Activated CD8-positive, alpha-beta memory T cell treated with anti-CD3 and anti-CD28 coated beads for 24 hours (primary cell): ENCODE measurements around the gene XRCC6.
A peak's percentile ranks its signal among the peaks of the same experiment; 100 is the strongest.
"Not testable (repeated sequence)": the region's sequence is repeated elsewhere in the genome, so short reads cannot be mapped to it uniquely, and the experiment has no call there.

Experiments used
- DNase-seq: peaks from one replicate; pipeline ENCODE4 v3.0.0-alpha.2; 2020

Gene XRCC6

DNA sequence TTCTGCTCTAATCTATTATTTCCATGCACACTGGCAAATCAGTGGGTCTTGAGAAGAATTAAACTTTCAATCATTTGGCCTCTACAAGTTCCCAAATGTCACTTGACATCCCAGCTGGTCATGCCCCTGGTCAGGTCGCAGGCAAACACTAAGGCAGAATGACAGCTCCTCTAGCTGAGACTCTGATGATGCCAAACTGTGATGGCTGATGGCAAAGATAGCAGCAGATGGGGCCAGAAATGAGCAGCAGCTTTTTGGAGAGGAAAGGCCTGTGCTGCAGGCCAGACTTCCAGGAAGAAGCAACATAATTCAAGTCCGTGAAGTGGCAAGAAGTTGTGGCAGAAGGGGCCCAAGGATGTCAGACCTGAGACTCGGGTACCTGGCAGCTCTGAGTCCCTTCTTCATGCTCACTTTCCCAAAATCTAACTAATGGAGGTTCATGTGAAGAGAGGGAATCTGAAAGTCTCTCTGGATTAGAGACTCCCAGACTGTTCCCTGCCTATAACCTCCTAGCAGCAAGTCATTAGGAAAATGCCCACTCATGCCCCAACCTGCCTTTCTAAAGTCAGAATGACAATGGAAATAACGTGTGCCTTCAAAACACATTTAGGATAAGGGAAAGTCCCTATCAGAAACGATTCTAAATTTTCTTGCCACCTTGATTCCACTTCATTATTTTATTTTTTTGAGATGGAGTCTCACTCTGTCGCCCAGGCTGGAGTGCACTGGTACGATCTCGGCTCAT lies 22.0 kb upstream of the XRCC6 start:
- no peak for DNase-seq

DNA sequence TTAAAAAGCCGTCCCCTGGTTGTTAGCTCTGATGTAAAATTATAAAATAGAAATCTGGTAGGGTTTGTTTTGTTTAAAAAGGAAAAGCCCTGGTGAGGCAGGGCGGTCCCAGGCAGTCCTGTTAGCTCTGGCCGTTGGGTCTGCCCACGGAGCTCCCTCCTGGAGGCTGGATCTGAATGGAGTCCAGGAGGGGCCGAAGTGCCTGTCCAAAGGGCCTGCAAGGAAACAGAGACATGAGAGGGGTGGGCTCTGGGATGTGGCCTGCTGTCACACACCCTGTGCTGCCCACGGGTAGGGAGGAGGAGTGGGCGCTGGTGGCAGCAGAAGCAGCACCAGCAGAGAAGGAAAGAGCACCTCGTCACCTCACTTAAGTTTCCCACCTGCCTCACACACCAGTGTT lies 20.1 kb upstream of the XRCC6 start:
- no peak for DNase-seq

DNA sequence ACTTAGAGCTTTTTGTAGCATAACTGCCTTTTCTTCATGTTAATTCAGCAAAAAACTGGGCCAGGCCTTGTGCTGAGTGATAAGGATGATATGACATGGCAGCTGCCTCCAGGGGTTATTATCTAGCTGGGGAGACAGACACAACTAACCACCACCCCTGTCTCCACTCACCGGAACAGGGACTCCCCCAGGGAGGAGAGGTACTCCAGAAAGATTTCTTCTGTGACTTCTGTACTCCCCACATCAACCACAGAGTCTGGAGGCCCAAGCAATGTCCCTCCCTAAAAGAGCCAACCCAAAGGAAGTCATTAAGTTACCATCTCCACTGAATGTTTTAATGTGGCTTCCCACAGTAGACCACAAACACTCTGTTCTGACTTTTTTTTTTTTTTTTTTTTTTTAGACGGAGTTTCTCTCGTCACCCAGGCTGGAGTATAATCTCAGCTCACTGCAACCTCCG lies 17.2 kb upstream of the XRCC6 start:
- peak; percentile 75 for DNase-seq

DNA sequence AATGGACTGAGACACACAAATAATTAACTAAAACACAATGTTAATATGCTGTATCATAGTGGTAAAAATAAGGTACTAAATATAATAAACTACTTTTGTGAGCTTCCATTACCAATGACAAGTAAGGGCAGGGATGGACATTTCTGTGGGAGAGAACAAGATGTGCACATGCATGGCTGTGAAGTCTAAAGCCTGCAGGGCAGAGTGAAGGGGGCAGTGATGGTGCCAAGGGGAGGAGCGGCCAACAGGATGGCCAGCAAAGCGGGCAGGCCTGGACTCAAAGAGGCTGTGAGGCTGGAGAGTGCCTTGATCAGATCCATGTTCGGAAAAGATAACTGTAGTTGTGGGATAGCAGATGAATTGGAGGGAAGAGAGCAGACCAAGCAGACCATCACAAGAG lies 12.7 kb upstream of the XRCC6 start:
- DNase-seq: no peak

DNA sequence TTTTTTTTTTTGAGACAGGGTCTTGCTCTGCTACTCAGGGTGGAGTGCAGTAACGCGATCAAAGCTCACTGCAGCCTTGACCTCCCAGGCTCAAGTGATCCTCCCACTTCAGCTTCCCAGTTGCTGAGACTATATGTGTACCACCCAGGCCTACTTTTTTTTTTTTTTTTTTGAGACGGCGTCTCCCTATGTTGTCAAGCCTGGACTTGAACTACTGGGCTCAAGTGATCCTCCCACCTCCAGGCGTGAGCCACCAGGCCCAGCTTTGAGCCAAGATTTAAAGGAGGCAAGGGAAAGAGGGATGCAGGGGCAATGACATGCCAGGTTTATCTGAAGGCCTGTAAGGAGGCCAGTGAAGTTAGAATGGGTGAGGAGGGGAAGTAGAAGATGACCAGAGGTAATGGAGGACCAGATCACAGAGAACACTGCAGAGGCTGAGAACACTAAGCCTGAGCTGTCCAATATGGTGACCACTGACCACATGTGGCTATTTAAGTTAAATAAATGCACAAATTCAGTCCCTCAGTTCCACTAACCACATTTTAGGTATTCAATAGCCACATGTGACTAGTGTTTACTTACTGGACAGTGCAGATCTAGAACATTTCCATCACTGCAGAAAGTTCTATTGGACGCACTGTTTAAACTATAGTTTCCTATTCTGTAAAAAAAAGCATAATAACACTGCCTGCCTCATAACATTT lies 8.3 kb upstream of the XRCC6 start:
- DNase-seq: no peak

DNA sequence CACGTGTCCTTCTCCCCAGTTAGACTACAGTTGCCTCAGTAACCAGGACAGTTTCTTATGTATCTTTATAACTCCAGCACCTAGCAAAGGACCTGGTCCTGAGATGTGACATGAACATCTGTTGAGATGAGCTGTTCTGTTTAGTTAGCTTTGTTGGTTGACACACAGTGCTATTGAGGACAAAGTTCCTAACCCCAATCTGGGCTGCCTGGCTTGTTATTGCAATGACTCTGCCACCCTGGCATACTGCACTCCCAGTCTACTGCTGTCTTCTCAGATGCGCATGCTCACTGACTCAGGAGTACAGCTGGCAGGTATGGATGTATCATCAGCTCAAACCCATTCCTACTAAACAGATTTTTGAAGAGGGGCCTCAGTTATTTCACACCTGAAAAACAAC lies 7.6 kb upstream of the XRCC6 start:
- DNase-seq: no peak

DNA sequence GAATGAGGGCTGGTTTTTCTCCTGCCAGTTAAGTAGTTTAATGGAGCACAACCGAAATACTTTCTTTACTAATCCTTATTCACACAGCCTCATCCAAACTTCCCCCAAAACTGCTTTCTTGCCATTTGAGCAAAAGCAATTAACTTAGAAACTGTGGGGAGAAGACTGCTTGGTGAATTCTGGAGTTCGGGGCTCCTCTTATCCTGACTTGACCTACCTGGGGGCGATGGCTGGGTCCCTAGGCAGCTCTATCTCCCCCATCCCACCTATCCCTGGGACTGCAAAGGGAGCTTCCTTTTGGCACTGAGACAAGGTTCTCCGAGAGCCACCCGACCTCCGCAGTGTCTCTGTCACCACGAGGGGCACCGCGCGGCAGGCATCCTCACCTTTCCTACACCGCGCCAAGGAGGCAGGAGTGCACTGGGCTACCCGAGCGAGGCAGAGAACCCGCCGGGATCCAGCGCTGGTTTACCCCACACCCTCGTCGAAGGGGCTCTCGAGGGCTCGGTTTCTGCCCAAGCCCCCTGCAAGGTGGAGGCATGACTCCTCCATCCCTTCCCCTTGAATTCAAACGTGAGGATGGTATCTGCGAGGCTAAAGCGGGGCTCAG lies 1.0 kb upstream of the XRCC6 start:
- peak; percentile 80 for DNase-seq

DNA sequence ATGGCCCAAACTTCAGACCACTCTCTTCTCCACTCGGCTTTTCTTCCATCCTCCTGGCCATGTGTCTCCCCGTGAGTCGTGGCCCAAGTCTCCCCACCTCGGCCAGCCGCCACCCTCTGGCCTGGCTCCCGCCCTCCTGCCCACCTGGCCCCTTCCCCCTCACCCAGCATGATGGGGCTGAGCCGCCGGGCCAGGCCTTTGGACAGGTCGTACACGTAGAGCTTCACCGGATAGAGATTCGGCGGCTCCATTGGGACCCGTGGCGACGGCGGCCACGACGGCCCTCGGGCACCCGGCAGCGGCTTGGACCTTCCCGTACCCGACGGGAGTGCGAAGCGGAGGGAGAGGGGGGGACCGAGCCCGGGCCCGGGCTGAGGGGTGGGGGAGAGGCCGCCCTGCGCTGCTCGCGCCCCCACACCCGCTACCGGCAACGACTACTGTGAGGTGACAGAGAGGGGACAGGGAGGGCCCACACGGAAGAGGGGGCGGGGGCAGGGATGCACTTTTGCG lies 451 bp upstream of the XRCC6 start, which contains the start of gene DESI1:
DESI1 (minus strand) TSS at position 455 of the 510 bp plus-strand sequence; CDS start at position 251, 204 bp downstream.
- DNase-seq: no peak

DNA sequence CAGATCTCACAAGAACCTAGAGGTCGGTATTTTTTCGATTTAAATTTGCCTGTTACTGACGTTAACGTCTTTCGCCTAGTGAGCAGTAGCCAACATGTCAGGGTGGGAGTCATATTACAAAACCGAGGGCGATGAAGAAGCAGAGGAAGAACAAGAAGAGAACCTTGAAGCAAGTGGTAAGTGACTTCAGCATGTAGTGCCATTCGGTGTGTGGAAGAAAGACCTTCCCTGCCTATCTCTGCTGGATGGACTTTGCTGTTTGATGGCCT lies 750 bp downstream of the XRCC6 start:
- no peak for DNase-seq

DNA sequence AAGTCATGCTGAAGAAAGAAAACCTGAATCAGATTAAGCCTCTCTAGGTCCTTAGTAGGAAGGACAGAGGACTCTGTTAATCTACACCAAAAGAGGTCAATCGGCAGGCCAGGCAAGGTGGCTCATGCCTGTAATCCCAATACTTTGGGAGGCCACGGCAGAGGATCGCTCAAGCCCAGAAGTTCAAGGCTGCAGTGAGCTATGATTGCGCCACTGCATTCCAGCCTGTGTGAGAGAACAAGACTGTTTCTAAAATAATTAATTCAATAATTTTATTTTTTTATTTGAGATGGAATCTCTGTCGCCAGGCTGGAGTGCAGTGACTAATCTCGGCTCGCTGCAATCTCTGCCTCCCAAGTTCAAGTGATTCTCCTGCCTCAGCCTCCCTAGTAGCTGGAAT lies 4.5 kb downstream of the XRCC6 start:
- no peak for DNase-seq

DNA sequence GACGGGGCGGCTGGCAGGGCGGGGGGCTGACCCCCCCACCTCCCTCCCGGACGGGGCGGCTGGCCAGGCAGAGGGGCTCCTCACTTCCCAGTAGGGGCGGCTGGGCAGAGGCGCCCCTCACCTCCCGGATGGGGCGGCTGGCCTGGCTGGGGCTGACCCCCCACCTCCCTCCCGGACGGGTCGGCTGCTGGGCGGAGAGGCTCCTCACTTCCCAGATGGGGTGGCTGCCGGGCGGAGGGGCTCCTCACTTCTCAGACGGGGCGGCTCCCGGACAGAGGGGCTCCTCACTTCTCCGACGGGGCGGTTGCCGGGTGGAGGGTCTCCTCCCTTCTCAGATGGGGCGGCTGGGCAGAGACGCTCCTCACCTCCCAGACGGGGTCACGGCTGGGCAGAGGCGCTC lies 10.0 kb downstream of the XRCC6 start:
- not testable (repeated sequence) for DNase-seq

DNA sequence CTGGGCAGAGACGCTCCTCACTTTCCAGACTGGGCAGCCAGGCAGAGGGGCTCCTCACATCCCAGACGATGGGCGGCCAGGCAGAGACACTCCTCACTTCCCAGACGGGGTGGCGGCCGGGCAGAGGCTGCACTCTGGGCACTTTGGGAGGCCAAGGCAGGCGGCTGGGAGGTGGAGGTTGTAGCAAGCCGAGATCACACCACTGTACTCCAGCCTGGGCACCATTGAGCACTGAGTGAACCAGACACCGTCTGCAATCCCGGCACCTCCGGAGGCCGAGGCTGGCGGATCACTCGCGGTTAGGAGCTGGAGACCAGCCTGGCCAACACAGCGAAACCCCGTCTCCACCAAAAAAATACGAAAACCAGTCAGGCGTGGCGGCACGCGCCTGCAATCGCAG lies 10.5 kb downstream of the XRCC6 start:
- DNase-seq: not testable (repeated sequence)

DNA sequence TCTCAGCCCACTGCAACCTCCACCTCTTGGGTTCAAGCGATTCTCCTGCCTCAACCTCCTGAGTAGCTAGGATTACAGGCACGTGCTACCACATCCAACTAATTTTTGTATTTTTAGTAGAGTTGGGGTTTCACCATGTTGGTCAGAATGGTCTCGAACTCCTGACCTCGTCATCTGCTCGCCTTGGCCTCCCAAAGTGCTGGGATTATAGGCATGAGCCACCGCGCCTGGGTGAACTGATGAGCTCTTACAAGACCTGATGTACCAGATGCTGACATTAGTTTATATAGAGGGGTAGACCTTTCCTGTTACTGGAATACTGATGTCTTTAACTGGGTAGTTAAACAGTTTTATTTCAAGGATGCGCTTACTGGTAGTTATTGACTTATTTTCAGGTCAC lies 13.5 kb downstream of the XRCC6 start:
- not testable (repeated sequence) for DNase-seq

DNA sequence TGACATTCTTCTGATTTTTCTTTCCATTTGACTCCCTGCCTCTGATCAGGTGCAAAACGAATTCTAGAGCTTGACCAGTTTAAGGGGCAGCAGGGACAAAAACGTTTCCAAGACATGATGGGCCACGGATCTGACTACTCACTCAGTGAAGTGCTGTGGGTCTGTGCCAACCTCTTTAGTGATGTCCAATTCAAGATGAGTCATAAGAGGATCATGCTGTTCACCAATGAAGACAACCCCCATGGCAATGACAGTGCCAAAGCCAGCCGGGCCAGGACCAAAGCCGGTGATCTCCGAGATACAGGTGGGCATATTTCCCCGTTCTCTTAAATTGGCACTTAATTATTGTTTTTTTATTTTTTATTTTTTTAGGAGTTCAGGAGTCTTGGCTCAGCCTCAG lies 15.4 kb downstream of the XRCC6 start:
- no peak for DNase-seq

DNA sequence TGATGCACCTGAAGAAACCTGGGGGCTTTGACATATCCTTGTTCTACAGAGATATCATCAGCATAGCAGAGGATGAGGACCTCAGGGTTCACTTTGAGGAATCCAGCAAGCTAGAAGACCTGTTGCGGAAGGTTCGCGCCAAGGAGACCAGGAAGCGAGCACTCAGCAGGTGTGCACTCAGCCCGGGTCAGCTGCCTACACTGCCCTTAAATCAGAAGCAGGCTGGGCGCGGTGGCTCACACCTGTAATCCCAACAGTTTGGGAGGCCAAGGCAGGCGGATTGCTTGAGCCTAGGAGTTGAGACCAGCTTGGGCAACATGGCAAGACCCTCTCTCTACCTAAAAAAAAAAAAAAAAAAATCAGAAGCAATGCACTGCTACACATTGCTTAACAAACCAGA lies 16.5 kb downstream of the XRCC6 start:
- not testable (repeated sequence) for DNase-seq

DNA sequence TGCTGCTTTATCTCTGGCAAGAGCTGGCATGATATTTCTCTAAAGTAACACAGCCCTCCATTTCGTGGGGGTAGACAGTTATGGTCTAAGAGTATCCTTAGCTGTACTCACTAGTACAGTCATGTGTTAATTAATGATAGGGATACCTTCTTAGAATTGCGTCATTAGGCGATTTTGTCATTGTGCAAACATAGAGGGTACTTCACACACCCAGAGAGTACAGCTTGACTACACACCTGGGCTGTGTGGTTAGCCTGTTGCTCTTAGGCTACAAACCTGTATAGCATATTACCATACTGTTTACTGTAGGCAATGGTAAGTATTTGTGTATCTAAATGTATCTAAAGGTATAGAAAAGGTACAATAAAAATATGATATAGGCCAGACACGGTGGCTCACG lies 17.0 kb downstream of the XRCC6 start:
- no peak for DNase-seq

DNA sequence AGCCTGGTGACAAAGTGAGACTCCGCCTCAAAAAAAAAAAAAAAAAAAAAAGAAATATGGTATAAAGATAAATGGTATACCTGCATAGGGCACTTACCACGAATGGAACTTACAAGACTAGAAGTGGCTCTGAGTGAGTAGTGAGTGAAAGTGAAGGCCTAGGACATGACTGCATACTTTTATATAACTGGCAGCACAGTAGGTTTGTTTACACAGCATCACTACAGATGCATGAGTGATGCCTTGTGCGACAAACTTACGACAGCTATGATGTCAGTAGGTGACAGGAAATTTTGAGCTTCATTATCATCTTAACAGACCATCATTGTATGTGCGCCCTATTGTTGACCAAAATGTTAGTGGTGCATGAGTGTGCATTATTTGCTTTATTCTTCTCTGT lies 17.7 kb downstream of the XRCC6 start:
- DNase-seq: no peak

DNA sequence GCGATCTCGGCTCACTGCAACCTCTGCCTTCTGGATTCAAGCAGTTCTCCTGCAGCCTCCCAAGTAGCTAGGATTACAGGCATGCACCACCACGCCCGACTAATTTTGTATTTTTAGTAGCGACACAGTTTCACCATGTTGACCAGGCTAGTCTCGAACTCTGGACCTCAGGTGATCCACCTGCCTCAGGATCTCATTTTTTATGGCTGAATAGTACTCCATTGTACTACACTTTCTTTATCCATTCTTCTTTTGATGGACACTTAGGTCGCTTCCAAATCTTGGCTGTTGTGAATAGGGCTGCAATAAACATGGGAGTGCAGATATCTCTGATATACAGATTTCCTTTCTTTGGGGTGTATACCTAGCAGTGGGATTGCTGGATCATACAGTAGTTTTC lies 20.8 kb downstream of the XRCC6 start:
- no peak for DNase-seq

DNA sequence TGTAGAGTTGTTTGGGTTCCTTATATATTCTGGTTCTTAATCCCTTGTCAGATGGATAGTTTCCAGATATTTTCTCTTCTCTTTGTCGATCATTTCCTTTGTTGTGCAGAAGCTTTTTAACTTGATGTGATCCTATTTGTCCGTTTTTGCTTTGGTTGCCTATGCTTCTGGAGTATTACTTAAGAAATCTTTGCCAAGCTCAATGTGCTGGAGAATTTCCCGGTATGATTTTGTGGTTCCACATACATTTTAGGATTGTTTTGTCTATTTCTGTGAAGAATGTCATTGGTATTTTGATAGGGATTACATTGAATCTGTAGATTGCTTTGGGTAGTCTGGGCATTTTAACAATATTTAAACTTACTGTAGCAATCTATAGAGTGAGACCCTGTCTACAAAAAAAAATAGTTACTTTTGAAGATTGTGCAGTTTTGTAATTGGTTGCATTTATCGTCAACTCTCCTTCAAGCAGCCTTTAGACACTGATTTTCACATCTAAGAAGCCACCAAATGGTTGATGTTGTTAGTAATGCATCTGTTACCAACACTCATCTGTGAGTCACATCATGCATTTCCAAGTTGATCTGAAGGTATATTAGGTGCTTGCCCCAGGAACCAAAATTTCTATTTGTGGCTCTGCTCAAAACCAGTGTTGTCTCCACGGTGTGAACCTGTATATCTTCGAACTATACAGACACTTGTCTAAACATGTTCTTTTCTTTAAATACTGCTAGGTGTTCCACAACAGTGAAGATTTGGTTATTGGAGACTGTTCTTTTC lies 21.4 kb downstream of the XRCC6 start:
- DNase-seq: no peak

DNA sequence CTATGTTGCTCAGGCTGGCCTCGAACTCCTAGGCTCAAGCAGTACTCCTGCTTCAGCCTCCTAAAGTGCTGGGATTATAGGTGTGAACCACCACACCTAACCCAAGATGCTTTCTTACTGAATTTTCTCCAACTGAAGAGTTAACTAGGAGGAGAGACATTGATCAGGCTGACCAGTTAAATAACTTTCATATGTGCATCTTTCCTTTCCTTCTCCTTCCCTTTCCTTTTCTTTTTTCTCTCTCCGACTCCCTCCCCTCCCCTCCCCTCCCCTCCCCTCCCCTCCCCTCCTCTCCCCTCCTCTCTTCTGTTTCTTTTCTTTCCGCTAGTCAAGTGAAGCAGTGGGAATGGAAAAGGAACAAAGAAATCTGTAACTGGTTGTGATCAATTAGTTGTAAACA lies 26.7 kb downstream of the XRCC6 start:
- no peak for DNase-seq

DNA sequence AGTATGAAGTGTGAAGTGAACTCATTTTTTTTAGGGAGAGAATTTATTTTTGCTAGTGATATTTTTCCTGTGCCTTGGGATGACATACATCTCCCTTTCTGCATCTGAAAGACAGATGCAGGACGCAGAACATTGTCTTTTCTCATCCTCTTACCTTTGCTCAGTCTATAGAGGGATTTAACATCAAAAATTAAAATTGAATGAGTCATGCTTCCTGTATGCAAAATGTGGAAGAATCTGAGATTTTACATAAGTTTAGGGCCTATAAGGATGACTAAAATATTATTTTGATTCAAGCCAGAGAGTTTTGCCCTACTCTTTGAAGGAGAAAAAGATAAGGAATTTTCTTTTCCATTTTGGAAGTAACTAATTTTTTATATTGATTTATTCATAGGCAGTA lies 27.3 kb downstream of the XRCC6 start:
- no peak for DNase-seq

DNA sequence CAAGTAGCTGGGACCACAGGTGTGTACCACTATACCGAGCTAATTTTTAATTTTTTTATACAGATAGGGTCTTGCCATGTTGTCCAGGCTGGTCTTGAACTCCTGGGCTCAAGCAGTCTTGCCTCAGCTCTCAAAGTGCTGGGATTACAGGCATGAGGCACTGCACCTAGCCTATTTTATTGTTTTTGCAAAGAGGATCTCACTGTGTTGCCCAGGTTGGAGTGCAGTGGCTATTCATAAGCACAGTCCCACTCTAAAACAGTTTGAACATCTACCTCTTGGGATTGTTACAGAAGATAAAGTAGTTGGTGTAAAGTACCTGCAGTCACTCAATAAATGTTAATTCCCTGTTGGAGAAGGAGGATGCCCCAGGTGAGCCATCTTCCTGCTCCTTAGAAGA lies 29.1 kb downstream of the XRCC6 start:
- no peak for DNase-seq

DNA sequence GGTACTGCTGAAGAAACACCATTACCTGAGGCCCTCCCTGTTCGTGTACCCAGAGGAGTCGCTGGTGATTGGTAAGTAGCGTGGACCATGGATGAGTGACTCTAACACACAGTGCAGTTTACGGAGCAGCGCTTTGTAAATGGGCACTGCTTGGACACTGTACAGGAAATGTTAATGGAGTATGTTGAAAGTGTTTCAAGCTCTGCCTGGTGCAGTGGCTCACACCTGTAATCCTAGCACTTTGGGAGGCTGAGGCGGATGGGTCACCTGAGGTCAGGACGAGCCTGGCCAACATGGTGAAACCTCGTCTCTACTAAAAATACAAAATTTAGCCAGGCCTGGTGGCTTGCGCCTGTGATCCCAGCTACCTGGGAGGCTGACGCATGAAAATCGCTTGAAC lies 29.7 kb downstream of the XRCC6 start:
- DNase-seq: no peak
